Stimulated activated CD8-positive, alpha-beta memory T cell treated with anti-CD3 and anti-CD28 coated beads, Interleukin-15, amount 100 ng/mL, for 48 hours (primary cell): ENCODE data around the gene HSD11B2.
"Not testable (repeated sequence)": the region's sequence is repeated elsewhere in the genome, so short reads cannot be mapped to it uniquely, and the experiment has no call there.

Experiments
- DNase-seq, 2 donors: peaks; one replicate each; pipeline ENCODE4 v3.0.0-alpha.2; 2020; ENCODE audit warnings: low read depth in 2 of 2

HSD11B2 gene

DNA sequence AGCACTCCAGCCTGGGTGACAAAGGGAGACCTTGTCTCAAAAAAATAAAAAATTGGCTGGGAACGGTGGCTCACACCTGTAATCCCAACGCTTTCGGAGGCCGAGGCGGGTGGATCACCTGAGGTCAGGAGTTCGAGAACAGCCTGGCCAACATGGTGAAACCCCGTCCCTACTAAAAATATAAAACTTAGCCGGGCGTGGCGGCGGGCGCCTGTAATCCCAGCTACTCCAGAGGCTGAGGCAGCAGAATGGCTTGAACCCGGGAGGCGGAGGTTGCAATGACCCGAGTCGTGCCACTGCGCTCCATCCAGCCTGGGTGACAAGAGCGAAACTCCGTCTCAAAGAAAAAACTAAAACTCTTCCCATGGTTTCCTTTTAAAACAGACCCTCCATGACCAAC, 15.5 kb upstream of the HSD11B2 start:
- DNase-seq: not testable (repeated sequence)

DNA sequence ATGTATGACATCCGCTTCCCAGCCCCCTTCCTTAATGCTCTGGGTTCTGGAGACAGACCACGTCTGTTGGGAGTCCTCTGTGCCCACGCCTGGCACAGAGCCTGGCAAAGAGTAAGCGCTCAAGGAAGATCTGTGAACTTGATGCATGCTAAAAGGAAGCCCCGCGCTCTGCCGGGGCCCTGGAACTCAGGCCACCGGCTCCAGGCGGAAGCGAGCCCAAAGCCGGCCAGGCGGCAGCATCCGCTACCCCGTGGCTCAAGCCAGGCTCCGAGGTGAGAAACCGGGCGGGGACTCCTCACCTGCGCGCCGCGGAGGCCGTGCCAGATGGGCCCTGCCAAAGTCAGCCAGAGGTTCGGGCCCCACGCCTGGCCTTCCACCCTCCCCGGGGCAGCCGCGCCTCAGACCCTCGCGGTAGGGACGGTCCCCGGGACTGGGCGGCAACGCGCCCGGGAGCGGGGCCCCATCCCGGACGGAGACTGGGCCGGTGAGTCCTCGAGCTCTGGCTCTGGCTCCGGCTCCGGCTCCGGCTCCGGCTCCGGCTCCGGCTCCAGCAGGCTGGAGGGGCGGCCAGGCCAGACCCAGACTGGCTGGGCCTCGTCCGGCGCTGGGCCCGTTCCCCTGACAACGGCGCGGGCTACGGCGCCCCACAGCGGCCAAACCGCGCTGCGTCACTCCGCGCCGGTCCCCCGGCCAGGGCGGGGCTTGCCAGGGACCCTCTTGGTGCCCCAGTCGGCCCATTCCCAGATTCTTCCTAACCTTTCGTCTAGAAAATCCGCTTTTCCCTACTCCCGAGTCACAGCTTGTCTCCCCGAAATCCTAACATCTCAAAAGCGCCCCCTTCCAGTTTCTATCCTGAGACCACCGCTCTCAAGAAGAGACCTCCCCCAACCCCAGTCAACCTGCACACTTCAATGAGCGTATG, 14.8 kb upstream of the HSD11B2 start, which contains the start of gene ZDHHC1:
TSS of gene ZDHHC1 (minus strand) at position 606 of the 922 bp plus-strand sequence. CDS start 8,702 bp downstream, outside the sequence.
- DNase-seq: peak in 1 of 2 donors; percentile 41

GRCh38 chr16:67417333-67418061, 13.4 kb upstream of the HSD11B2 start:
- DNase-seq: no peak

DNA sequence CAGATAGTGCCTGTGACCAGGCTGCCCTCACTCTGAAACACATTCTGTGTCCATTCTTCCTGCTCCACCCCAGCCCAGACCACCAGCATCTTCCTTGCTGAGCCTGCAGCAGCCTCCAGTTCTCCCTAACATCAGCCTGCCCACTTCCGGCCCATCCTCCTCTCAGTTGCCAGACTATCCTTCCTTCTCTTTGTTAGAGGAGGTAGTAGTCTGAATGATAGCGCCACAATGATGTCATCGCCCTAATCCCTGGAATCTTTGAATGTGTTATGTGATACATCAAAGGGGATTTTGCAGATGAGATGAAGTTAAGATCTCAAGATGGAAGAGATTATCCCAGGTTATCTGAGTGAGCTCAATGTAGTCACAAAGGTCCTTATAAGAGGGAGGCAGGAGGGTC, 11.4 kb upstream of the HSD11B2 start:
- DNase-seq: no peak

GRCh38 chr16:67419931-67420330, 11.0 kb upstream of the HSD11B2 start:
- DNase-seq: no peak

GRCh38 chr16:67421030-67421429, 9.9 kb upstream of the HSD11B2 start:
- DNase-seq: no peak

GRCh38 chr16:67423015-67423414, 7.9 kb upstream of the HSD11B2 start:
- DNase-seq: no peak

- DNase-seq: no peak
Measured at GRCh38 chr16:67423611-67424260, 7.2 kb upstream of the HSD11B2 start.

GRCh38 chr16:67424261-67424615, 6.7 kb upstream of the HSD11B2 start:
- no peak for DNase-seq

DNA sequence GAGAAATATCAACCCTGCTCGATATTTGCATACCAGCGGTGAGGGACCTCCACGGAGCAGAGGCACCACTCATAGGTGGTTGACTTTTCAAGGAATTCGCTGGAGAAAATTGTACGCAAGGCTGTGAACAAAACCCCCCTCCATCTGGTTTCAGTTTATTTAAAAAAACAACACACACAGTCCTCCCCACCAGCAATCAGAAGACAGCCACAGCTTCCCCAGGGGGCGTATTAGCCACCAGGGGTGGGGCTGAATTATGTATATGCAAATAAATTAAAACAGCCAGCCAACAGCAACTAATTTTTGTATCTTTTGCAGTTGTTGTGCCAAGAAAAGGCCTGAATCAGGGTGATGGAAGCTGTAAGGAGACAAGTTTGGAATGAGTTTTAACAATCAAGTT, 5.9 kb upstream of the HSD11B2 start:
- no peak for DNase-seq

DNA sequence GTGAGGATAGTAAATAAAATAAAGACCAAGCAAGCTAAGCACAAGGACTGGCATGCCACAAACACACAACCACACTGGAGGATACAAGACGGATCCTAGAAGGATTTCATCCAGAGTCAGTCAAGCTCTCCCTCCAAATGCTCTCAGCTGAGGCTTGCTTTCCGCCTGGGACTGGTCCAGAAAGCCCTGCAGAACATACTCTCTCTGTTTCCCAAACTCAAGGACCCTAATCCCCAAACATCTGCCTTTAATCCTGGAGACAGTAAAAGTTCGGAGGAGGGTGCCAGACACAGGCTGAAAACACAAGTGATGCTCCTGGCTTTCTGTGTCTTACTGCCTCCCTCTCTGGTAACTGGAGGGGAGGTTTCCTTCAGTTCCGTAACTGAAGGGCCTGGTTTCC, 5.3 kb upstream of the HSD11B2 start:
- DNase-seq: no peak

DNA sequence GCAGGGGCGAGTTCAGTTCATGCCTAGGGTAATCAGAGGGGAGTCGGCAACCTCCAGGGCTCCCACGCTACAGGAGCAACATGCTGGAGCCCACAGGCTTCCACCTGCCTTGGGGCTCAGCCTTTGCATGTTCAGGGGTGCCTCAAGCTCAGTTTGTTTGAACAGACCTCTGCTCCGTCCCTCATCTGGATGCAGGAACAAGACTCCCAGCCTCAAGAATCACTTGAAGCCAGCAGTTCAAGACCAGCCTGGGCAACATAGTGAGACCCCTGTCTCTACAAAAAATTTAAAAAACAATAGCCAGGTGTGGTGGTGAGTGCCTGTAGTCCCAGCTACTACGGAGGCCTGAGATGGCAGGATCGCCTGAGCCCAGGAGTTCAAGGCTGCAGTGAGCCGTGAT, 4.9 kb upstream of the HSD11B2 start:
- DNase-seq: no peak

GRCh38 chr16:67426950-67427349, 4.0 kb upstream of the HSD11B2 start:
- no peak for DNase-seq

- peak in 1 of 2 donors; percentile 38 for DNase-seq
Measured at GRCh38 chr16:67428146-67428731, 2.7 kb upstream of the HSD11B2 start.

- DNase-seq: no peak
Measured at GRCh38 chr16:67429053-67429798, 1.7 kb upstream of the HSD11B2 start.

DNA sequence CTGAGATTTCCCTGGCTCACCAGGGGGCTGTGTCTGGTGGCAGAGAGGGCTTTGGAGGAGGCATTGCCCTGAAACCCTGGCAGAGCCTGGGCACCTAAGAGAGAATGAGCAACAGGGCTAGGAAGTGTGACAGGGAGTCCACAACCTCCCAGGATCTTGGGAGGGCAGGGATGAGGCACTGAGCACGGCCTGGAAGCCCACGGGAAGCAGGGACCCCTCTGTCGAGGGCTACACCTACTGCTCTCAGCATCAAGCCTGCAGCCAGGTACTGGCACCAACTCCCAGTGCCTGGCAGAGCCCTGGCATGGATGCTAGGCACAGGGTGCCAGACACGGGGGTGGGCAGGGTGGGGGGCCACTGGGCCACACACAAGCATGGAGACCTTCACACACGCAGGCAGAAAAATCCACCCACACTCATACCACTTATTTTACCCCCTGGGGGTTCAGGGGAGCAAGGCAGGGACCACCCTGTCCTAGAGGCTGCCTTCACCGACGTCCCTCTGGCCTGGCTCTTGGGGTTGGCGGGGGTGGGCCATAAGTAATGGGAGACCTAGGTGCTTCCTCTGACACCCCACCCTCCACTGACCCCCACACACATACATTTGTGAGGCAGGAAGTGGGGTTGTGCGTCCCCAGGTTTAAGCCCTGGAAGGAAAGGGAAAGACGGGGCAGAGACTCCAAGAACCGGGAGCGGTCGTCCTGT, 970 bp upstream of the HSD11B2 start:
- no peak for DNase-seq

- DNase-seq: peak in 1 of 2 donors; percentile 8
Measured at GRCh38 chr16:67430504-67430976, 381 bp upstream of the HSD11B2 start.

GRCh38 chr16:67431775-67432505, 1.0 kb downstream of the HSD11B2 start:
- DNase-seq: no peak

GRCh38 chr16:67432506-67432890, 1.6 kb downstream of the HSD11B2 start:
- DNase-seq: no peak
